GM18520 (cell line): ENCODE results near the gene DNAI1.
"Not testable (repeated sequence)": the region's sequence is repeated elsewhere in the genome, so short reads cannot be mapped to it uniquely, and the experiment has no call there.

Source experiments
- ATAC-seq: cut with Tn5 transposase; IDR thresholded peaks from one replicate; pipeline ENCODE4 v1.9.1; 2021; ENCODE audit not compliant: unreplicated experiment

Gene DNAI1

DNA sequence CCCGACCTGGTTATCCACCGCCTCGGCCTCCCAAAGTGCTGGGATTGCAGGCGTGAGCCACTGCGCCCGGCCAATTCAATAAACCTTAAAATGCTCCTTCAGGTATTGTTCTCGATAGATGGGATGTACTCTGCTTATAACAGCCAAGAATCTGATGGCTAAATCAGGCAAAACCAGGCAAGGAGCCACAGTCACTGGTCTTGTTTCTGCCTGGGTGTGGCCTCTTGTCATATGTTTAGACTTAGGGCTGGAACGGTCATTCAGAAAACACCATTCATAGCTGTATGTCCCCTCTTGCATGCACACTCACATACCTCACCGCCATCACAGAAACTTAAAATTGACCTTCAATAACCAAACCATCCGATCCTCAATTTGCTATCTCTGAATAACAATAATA lies 8.0 kb upstream of the DNAI1 start:
- no peak for ATAC-seq

GRCh38 chr9:34451135-34451534 lies 7.5 kb upstream of the DNAI1 start:
- no peak for ATAC-seq

- no peak for ATAC-seq
These were observed 7.1 kb upstream of the DNAI1 start for GRCh38 chr9:34451545-34451944.

DNA sequence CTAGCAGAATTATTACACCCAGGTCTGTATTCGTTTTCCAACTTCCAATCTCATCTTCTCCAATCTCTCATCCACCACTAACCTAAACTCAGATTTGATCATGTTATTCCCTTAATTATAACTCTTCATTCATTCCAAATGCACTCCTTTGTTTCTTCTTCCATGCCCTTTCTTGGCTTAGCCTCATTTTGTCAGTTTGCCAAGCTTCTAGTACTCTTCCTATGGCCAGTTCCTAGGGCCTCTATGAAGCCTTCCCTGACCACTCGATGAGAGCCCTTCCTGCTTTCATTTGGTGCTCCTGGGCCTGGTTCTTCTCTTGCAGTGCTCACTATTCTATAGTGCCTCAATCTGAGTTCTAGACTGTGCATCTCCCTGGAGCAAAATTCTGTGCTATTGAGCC lies 6.0 kb upstream of the DNAI1 start:
- no peak for ATAC-seq

DNA sequence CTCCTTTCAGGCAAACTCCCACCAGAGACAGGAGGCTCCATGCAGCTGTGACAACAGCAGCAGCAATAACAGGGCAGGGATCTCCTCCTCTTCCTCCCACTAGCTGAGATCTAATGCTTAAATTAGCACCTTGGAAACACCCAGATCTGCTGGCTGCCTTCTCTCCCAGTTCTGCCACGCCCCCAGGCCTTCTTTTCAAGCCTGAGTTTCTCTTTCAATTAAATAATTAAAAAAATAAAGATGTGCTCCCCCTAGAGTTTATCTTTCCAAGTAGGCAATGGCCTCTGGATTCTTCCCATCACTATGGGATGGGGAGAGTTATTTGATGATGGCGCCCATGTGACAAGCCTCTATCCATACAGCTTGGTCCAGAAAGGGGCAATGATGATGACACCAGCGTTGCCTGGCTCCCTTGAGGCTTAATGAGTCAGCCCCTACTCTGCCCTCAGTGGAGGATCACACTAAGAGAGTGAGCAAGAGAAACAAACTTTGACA lies 4.0 kb upstream of the DNAI1 start:
- ATAC-seq = no peak

GRCh38 chr9:34456151-34456550 lies 2.5 kb upstream of the DNAI1 start:
- no peak for ATAC-seq

DNA sequence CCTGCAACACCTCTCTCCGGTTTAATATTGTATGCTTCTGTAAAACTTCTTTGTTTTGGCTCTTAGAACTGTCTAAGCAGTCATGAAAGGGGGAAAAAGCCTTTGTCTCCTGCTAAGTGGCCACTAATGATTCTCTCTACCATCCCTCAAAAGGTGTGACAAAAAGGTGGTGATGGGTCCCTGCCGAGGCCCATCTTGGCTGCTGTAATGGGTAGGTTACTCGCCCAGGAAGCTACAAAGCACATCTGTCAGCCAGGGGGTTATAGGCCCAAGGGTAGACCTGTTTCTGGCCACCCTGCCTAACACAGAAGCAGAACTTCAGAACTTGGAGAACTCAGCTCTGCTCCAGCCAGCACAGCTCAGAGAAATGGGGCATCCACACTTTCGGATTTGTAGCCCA lies 1.9 kb upstream of the DNAI1 start:
- ATAC-seq = no peak

DNA sequence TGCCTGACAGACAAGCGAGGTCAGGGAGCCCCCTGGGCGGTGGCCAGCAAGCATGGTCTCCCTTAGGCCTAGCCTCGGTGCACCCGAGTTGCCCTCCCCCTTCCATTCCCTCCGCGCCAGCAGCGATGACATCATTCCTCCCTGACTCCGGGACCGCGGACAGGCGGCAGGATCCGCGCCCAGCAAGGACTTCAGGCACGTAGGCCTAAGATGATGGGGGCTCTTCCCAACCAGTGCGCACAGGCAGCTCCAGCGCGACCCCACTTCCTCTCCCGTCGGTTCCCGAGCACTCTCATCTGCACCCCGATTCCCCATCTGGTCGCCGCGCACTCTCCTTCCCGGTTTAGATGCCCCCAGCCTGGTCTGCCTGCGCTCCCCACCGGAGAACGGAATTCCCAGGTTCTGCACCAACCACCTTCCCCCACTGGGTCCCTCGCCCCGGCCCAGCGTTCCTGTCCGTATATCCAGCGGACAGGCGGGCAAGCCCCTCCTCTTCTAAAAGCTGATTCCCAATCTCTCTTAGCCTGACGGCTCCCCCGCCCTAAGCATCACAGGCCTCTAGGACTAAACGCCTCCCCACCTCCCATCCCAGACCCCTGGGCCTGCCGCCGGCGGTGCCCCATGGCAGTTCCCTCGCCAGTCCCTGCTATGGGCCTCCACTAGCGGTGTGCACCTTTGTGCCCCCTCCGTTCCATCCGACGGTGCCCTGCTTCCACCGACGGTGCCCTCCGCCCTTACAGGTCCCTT lies 1.2 kb upstream of the DNAI1 start:
- ATAC-seq = no peak

- ATAC-seq = no peak
These were observed 345 bp downstream of the DNAI1 start for GRCh38 chr9:34458959-34459340.

- ATAC-seq = no peak
These were observed 751 bp downstream of the DNAI1 start for GRCh38 chr9:34459356-34459755.

DNA sequence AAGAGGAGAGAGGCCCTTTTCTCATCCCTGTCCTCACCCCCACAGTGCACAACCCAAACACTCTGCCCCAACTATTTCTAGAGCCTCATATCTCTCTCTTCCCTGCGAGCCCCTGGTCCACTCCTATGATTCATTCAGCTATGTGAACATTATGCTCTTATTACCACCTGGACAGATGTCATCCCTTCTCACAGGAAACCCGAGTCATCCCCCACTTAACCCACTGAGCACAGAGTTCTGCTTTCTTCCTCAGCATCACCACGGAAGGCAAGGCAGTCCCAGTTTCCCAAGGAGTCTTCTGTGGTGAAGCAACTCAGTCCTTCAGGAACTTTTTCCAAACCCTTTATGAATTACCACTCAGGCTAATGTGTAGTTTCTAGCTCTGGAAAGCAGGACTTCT lies 1.3 kb downstream of the DNAI1 start:
- ATAC-seq = no peak

GRCh38 chr9:34463098-34463900 lies 4.7 kb downstream of the DNAI1 start:
- ATAC-seq = no peak

GRCh38 chr9:34463901-34464232 lies 5.3 kb downstream of the DNAI1 start:
- ATAC-seq = no peak

DNA sequence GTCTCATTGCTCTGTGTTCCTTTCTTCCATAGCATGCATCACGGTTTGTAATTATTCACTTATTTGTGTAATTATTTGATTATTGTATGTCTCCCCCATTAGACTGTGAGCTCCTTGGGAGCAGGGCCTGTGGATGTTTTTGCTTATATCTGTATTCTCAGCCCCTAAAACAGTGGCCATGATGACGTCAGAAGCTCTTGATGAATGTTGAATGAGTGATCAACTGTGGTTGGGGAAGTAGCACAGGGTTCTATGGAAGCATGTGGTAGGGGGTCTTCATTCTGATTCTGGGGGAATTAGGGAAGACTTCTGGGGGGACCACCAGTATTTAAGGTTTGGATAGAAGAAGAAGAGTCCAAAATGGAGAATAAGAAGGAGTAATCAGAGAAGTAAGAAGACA lies 6.0 kb downstream of the DNAI1 start:
- no peak for ATAC-seq

GRCh38 chr9:34465468-34465867 lies 6.9 kb downstream of the DNAI1 start:
- no peak for ATAC-seq

DNA sequence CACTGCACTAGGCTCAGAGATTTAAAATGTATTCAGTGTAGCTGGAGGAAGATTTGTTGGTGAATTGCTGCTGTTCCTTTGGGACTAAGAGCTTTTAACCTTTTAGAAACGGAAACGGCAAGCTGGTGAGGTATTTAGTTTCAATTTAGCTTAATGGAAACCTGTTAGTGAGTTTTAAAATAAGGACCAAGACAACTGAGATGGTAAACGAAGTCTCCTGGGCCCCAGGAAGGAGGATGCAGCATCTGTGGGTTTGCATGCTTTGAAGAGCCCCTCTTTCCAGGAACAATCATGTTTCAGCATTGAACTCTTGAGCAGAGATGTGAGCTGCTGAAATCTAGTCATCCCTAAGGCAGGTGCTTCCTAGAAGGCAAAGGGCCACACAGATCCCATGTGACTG lies 16.5 kb downstream of the DNAI1 start:
- no peak for ATAC-seq

DNA sequence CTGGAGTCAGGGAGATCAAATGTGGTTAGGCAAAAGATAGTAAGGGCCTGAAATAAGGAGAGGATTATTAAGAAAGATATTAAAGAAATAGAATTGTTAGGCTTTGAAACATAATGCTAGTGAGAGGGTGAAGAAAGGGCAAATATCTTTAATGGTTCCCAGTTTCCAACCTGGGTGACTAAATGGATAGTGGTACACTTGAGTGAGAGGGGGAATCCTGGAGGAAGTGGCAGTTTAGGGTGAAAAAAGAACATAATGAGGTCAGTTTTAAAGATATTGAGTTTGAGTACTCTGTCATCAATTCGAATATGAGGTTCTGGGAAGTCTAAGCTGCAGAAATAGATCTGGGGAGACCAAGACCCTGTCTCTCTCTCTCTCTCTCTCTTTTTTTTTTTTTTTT lies 18.9 kb downstream of the DNAI1 start:
- no peak for ATAC-seq

- no peak for ATAC-seq
These were observed 20.8 kb downstream of the DNAI1 start for GRCh38 chr9:34479431-34479866.

DNA sequence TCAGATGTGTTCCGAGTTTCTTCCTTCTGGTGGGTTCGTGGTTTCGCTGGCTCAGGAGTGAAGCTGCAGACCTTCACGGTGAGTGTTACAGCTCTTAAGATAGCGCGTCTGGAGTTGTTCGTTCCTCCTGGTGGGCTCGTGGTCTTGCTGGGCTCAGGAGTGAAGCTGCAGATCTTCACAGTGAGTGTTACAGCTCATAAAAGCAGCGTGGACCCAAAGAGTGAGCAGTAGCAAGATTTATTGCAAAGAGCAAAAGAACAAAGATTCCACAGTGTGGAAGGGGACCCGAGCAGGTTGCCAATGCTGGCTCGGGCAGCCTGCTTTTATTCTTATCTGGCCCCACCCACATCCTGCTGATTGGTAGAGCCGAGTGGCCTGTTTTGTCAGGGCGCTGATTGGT lies 23.0 kb downstream of the DNAI1 start:
- not testable (repeated sequence) for ATAC-seq

DNA sequence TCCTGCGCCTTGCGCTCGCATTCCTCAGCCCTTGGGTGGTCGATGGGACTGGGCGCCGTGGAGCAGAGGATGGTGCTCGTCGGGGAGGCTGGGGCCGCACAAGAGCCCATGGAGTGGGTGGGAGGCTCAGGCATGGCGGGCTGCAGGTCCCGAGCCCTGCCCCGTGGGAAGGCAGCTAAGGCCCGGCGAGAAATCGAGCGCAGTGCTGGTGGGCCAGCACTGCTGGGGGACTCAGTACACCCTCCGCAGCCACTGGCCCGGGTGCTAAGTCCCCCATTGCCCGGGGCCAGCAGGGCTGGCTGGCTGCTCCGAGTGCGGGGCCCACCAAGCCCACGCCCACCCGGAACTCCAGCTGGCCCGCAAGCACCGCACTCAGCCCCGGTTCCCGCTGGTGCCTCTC lies 24.1 kb downstream of the DNAI1 start:
- not testable (repeated sequence) for ATAC-seq

DNA sequence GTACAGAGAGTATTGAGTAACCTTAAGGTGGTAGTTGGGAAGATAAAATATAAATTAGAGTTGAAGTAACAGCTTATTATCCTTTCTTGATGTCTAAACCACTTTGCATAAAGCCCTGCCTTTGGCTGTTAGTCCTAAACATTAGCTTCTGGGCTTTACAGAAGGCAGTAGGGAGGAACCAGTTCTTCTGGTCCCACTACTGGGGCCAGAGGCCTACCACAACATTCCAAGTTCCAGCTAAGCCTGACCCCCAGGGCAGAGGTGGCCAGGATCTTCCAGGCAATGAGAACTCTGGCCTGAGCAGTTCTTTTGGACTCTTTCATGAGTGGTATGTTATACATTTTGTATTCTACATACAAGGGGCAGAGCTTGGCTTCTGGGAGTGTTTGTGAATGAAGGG lies 26.1 kb downstream of the DNAI1 start:
- no peak for ATAC-seq

DNA sequence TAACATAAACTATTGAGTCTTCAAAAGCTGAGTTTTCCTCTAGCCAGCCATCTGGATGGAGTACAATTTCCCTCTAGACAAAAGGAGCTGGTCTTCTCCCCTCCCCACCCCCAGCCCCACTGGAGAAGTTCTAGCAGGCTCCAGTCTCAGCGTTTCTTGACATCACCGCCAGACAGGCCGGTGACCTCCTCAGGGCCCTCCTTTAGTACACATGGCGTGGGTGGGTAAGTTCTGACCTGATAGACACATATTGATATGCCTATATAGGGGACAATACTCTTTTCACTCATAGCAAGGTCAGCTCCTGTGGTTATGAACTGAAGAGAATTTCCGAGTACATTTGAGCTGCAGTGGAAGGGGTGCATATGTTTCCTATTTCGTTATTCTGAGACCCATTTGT lies 27.2 kb downstream of the DNAI1 start:
- no peak for ATAC-seq
